Neural progenitor cell (in vitro differentiated cells): Measurements from ENCODE around the gene SUPT20H.

Experiments
- CTCF ChIP-seq: fragments of 200-600 bp; sonication (generic); IDR thresholded peaks from 2 replicates; pipeline ENCODE4 v1.5.1; 2017; ENCODE audit warnings: antibody characterized with exemption, mild to moderate bottlenecking
- EZH2 ChIP-seq: fragments of 200-600 bp; sonication (generic); IDR thresholded peaks from 2 replicates; pipeline ENCODE4 v1.6.1; 2017; ENCODE audit warnings: antibody characterized with exemption, mild to moderate bottlenecking, moderate library complexity

GRCh38 chr13:37037241-37037640 is 22.2 kb downstream of the SUPT20H start:
- no peak for TF ChIP-seq CTCF
- TF ChIP-seq EZH2: no peak
